Activated CD4-positive, alpha-beta T cell treated with anti-CD3 and anti-CD28 coated beads for 48 hours (primary cell): ENCODE data around the gene KRTAP5-2.

Experiments
- DNase-seq: peaks from one replicate; pipeline ENCODE4 v3.0.0-alpha.2; 2020

KRTAP5-2 gene

GRCh38 chr11:1553808-1554594 lies 44.1 kb downstream of the KRTAP5-2 start:
- no peak for DNase-seq

GRCh38 chr11:1549338-1550330 lies 48.5 kb downstream of the KRTAP5-2 start:
- DNase-seq: no peak

- DNase-seq: no peak
Measured at GRCh38 chr11:1548221-1549070, 49.6 kb downstream of the KRTAP5-2 start.

GRCh38 chr11:1547467-1548098 lies 50.5 kb downstream of the KRTAP5-2 start:
- DNase-seq: no peak
